WTC11 (cell line): ENCODE data around the gene GRK7.

Experiments used
- ATF3 ChIP-seq: sonication (generic); formaldehyde crosslinking; conservative IDR thresholded peaks from 2 replicates; pipeline ENCODE4 v1.8.1; 2022; ENCODE audit warnings: mild to moderate bottlenecking, missing genetic modification reagents
- ATF6 ChIP-seq: sonication (generic); formaldehyde crosslinking; IDR thresholded peaks from 2 replicates; pipeline ENCODE4 v1.8.1; 2023; ENCODE audit warnings: mild to moderate bottlenecking, missing genetic modification reagents
- CTCF ChIP-seq: fragments of 200-600 bp; IDR thresholded peaks from 2 replicates; pipeline ENCODE4 v1.8.0; 2022; ENCODE audit warnings: antibody characterized with exemption
- MAX ChIP-seq: sonication (generic); formaldehyde crosslinking; IDR thresholded peaks from 2 replicates; pipeline ENCODE4 v1.8.0; 2022; ENCODE audit warnings: mild to moderate bottlenecking, missing genetic modification reagents
- MYBL2 ChIP-seq: sonication (generic); formaldehyde crosslinking; IDR thresholded peaks from 2 replicates; pipeline ENCODE4 v1.8.1; 2023; ENCODE audit warnings: mild to moderate bottlenecking, moderate library complexity, missing genetic modification reagents
- SP1 ChIP-seq: sonication (generic); formaldehyde crosslinking; conservative IDR thresholded peaks from 2 replicates; pipeline ENCODE4 v1.8.1; 2022; ENCODE audit warnings: missing genetic modification reagents
- TP53 ChIP-seq: sonication (generic); formaldehyde crosslinking; IDR thresholded peaks from 2 replicates; pipeline ENCODE4 v1.8.1; 2023; ENCODE audit warnings: mild to moderate bottlenecking, missing genetic modification reagents
- ZNF138 ChIP-seq: sonication (generic); formaldehyde crosslinking; conservative IDR thresholded peaks from 2 replicates; pipeline ENCODE4 v1.8.1; 2022; ENCODE audit warnings: mild to moderate bottlenecking, moderate library complexity, missing genetic modification reagents

- no peak for TF ChIP-seq ATF3 (CRISPR knock-in tag)
- TF ChIP-seq SP1 (CRISPR knock-in tag) = no peak
- no peak for TF ChIP-seq CTCF
- TF ChIP-seq MAX (CRISPR knock-in tag) = no peak
- TF ChIP-seq ATF6 (CRISPR knock-in tag) = no peak
- no peak for TF ChIP-seq MYBL2
- TF ChIP-seq ZNF138 (CRISPR knock-in tag) = no peak
- TF ChIP-seq TP53 (CRISPR knock-in tag) = no peak
Measured at GRCh38 chr3:141797819-141798447, 34.7 kb downstream of the GRK7 start.
